Ammon's horn (tissue), 1 donor: ENCODE results near the gene CSNK1G1.

ENCODE experiments used
- DNase-seq: peaks from one replicate; pipeline ENCODE4 v3.0.0-alpha.2; 2016; ENCODE audit warnings: low spot score

CSNK1G1 gene

DNA sequence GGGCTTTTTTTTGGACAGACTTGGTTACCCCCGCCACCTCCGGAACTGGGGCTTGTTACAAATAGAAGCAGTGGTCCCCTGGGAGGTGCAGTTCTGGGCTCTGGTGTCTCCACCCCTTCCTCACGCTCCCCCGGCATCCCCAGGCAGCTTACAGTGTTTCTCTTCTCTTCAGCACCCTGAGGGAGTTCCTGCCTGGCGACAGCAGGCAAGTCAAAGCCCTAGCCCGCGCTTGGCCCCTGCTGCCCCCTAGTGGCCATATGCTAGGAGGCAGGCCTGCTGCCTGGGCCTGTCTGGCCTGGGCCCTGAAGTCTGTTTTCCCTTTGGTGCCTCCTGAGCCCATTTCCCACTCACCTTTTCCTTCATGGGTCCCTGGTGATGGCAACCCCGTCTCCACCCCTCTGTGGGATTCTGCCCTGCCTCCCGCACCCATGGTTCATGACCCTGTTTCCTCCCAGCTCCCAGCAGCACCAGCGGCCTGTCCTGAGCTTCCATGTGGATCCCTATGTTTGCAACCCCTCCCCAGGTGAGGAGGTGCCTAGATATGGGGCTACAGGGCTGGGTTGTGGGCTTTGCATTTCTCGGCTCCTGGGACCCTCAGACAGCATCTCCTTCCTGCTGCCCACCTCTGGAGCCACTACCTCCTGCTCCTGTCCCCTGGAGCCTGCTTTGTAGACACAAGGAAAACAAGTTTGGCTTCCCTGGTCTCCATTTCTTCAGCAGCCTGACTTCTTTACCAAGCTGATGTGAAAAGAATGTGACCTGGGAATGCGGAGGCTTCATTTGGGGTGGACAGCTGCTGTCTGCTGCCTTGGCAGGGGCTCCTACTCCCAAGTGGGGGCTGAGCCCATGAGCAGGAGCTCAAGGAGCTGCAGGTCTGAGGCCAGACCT lies 202.2 kb downstream of the CSNK1G1 start:
- DNase-seq = peak; percentile 94

DNA sequence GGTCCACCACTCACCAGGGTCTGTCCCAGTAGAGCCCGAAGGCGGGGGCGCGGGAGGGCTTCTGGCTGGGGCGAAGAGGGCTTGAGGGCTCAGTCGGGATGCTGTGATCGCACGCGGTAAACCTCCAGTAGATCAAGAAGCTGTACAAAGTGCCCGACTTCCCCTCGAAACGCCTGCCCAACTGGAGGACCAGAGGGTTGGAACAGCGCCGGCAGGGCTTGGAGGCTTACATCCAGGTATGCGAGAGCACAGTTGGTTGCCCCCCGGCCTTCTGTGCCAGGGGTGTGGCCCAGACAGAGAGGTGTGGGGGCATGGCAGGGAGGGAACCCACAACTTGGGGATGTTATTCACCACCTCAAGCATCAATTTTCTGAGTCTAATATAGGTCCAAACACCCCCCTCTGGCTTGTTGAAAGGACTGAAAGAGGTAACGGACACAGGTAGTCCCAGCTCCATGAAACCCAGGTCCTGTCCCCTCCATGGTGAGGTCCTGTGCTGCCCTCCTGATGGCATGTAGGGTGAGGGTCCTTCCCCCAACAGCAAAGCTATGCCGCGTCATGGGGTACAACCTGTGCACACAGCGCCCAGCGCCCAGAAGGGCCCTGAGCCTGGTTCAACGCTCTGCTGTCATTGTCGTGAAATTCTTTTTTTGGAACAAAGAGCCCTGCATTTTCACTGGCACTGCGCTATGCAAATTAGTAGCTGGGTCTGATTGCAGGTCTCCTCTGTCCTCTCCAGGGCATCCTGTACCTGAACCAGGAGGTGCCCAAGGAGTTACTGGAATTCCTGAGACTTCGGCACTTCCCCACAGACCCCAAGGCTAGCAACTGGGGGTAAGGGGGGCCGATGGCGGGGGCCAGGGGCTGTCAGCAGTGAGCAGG lies 203.2 kb downstream of the CSNK1G1 start:
- DNase-seq = no peak

DNA sequence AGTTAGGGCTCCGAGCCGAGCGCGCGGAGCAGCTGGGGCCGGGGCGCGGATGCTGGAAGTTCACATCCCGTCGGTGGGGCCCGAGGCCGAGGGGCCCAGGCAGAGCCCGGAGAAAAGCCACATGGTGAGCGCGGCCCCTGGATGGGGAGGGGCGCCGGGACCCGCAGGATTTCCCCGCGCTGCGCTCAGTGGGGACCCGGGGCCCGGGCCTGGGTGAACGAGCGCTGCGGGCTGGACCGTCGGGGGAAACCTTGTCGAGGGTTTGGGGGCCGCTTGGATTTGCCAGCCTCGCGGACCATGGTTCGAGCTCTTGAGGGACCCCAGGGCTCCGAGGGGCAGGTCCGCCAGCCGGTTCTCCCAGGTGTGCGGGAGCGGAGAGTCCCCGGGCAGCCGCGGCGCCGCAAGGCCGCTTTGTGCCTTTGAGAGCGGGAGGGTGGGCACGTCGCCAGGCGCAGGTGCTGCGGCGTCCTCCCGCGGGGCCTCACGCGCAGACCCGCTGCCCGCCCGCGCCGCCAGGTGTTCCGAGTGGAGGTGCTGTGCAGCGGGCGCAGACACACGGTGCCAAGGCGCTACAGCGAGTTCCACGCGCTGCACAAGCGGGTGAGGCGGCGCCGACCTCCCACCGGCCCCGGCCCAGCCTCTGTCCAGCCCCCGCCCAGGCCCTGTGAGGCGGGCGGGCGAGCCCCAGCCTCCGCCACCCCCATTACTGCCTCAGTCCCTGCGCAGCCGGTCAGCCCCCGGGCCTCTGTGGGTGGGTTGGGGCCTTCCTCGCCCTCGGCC lies 204.1 kb downstream of the CSNK1G1 start, which contains the start of gene SNX22:
Gene SNX22 (plus strand): TSS at position 5 of the 780 bp plus-strand sequence. CDS start 45 bp downstream, at position 50.
- DNase-seq = no peak

DNA sequence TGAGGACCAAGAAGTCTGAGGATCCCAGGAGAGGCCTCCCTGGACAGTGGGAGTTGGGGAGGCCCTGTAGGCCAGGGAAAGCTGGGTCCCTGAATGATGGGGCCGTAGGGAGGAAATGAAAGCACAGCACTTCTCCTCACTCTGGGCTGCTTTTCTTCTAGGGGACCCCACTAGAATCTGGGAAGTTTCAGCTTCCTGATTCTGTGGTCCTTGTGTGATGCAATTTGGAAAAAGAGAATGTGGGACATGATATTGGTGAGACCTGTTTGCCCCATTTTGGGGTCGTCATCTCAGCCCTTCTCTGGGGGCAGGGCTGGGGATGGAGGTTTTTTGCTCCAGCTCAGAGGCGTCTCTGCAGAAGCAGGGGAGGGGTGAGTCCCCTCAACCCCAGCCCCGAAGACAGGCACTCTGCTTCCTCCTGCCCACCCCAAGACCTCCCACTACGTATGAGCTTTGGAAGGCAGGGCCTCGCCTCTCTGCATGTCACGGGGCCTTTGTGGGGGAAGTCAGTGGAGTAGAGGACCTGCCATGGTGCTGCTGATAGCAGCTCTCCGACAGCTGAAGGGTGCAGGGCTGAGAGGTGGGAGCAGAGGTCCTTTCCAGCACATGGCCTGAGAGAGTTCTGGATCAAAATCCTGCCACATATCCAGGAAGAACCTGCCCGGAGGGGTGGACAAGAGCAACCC lies 205.9 kb downstream of the CSNK1G1 start:
- no peak for DNase-seq

- no peak for DNase-seq
These were observed 206.5 kb downstream of the CSNK1G1 start for GRCh38 chr15:64149424-64149823.

DNA sequence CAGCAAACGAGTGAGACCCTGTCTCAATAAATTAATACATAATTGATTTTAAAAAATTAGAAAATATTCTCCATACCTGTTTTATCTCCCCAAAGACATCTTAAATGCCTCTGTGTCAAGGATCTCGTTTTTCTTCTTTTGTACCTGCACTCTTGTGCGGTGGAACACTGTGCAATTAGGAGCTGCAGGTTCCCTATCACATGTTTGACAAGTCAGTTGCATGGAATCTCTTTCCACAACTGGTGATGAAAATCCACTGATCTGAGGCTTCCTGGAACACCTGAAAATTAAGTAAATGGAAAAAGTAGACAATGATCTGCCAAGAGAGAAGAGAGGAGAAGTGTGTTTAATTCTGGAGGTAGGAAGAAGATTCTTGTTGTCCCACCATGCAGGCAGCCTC lies 207.4 kb downstream of the CSNK1G1 start:
- no peak for DNase-seq

GRCh38 chr15:64148168-64148567 lies 207.8 kb downstream of the CSNK1G1 start:
- no peak for DNase-seq

GRCh38 chr15:64146885-64147681 lies 208.9 kb downstream of the CSNK1G1 start:
- DNase-seq = peak; percentile 78

- DNase-seq = no peak
These were observed 209.5 kb downstream of the CSNK1G1 start for GRCh38 chr15:64146520-64146884.

DNA sequence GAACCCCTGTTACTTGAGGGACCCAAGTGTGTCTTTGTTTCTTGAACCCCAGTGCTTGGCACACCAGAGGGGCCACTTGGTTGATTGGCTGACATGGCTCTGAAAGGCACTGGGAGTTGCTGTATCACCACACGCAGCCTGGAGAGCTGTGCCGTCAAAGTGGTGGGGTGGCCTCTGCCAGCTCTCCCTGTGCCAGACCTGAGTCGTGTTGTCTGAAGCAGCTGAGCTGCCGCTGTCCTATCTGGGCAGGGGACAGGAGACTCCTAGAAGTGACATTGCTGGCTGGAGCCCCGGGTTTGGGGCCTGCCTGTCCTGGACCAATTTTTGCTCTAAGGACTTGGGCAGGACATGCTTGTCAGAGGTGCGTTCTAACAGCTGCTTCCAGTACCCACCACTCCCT lies 209.9 kb downstream of the CSNK1G1 start:
- no peak for DNase-seq

DNA sequence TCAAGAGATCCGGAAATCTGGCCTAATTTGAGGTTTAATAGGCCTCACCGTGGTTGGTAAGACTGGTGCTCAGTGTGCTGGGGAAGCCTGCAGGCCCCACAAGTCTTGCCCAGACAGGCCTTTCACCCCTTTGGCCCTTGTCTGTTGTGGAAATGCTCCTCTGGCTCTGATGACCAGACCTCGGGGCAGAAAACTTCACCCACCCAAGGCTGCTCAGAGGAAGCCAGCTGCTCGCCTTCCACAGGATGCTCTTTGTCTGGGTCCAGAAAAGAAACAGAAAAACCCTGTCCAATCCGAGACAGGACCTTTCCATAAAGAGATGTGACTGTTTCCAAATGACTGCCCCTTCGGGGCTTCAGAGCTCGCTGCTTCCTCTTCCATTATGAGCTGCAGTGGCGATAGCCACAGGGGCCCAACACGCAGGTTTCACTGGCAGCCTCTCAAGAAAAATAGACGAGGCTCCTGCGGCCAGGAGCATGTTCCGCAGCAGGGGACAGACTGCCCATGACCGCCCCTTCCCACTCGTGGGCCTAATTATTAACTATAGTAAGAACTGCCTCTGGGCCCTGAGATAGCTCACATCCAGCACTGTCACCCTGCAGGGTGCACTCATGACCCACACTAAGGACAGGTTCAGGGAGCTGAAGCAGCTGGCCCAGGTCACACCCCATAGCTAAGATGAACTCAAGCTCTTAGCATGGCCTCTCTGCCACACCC lies 211.2 kb downstream of the CSNK1G1 start:
- no peak for DNase-seq

DNA sequence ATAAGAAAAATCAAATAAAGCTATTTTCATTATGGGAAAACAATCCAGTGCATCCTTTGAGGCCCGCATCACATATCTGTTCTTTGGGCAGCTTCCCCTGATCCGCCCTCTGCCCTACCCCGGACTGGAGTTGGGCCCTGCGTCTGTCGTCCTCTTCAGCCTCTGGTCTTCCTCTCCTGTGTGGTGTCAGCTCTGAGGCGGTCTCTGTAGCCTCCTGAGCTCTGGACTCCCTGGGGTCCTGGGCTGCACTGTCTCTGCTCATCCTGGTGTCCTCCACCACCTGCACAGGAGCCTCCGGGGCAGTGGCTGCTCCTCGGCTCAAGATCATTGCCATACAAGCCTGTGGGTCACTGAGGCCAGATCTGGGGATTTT lies 211.8 kb downstream of the CSNK1G1 start:
- DNase-seq = no peak

DNA sequence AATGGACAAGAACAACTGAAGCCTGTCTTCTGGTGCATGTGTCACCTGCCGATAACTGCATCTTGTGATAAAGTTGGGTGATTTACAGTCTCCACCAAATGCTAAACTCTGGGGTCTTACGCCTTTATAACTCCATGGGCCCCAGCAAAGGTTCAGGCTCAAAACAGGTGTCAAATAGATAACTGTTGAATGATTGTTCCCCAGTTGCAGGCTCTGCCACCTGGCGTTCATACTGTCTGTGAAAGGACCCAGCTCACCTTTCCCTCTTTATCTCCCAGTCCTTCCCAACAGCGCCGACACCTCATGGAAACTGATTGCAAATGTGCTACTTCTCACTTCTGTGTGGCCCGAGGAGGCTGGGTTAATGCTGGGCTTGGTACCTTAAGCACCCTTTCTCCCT lies 212.7 kb downstream of the CSNK1G1 start:
- DNase-seq = no peak

- DNase-seq = no peak
These were observed 214.0 kb downstream of the CSNK1G1 start for GRCh38 chr15:64141798-64142512.

DNA sequence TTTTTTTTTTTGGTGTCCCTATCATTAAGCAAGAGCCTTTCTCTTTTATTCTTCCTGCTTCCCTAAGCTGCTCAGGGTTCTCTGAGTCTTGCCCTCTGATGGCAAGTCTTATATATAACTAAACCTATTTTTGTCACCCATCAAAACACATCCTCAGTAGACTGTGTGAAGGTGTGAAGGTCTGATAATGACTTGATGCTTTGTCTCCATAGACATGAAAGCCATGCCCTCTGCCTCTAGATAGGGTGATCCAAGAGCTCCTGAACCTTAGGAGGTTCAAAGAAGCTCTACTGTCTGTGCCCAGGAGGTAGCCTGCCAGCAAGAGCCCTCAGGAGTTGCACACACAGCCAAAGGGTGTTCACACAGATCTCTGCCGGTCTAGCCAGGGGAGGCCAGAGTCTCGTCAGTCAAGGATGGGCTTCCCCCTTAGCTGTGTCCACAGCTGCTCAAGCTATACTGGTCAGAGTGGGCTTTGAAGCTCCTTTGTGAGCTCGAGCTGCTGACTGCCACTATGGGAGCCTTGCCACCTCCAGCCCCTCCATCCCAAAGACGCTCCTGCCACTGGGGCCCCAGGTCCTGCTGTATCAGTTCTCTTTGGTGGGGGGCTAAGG lies 217.5 kb downstream of the CSNK1G1 start:
- no peak for DNase-seq

DNA sequence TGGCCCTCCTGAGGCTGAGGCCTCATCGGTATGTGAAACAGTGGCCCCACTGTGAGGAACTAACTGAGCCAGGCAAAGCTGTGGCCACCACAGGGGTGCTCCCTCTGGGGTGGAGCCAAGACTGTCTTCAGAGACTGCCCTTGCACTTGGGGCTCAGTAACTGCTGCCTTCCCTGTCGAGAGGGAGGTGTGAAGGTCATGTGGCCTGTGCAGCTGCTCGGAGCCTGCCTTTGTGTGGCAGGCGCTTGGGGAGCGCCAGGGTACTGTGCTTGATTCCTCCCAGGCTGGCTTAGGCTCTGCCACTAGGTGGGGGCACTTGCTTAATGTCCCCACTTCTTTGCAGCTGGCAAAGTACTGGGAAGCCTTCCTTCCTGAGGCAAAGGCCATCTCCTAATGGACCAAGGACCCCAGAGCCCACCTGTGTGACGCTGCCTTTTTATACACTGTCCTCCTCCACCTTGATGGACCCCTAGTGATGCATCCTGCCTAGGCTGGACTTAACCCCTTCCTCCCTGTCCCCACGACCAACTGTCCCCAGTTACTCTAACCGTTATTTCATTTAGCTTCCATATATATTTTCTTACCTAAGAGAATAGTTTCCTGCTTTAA lies 218.6 kb downstream of the CSNK1G1 start:
- DNase-seq = peak; percentile 83

- no peak for DNase-seq
These were observed 219.6 kb downstream of the CSNK1G1 start for GRCh38 chr15:64136347-64136746.

DNA sequence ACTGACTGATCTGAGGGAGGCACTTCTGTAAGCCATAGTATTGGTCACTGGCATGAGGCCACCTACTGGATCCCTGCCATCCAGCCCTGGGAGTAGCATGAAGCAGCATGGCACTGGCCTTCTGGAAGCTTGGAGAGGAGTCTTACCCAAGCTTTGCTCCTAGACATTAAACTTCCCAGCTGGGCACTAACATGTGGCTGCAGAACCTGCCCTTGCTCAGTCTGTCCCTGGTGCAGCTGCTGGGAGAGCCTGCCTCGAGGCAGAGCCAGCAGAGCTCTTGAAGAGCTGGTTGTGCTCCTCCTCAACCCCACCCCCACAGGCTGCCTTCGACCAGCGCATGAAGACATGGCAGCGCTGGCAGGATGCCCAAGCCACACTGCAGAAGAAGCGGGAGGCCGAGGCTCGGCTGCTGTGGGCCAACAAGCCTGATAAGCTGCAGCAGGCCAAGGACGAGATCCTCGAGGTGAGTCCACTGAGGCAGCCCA lies 221.6 kb downstream of the CSNK1G1 start:
- peak; percentile 86 for DNase-seq
